HEK293 (cell line): Measurements from ENCODE around the gene IL17REL.

Experiments
- ATF2 ChIP-seq: fragments of 450-650 bp; formaldehyde crosslinking; IDR thresholded peaks from 2 replicates; pipeline ENCODE4 v1.5.1; 2016; ENCODE audit warnings: missing biosample characterization, missing genetic modification characterization, low read depth
- KLF1 ChIP-seq: fragments of 450-650 bp; formaldehyde crosslinking; IDR thresholded peaks from 2 replicates; pipeline ENCODE4 v1.5.1; 2016; ENCODE audit warnings: missing biosample characterization, missing genetic modification characterization
- KLF8 ChIP-seq: fragments of 450-650 bp; formaldehyde crosslinking; IDR thresholded peaks from 2 replicates; pipeline ENCODE4 v1.5.1; 2016; ENCODE audit warnings: missing biosample characterization, missing genetic modification characterization
- PRDM6 ChIP-seq: fragments of 450-650 bp; formaldehyde crosslinking; IDR thresholded peaks from 2 replicates; pipeline ENCODE4 v1.5.1; 2017; ENCODE audit warnings: missing biosample characterization, missing genetic modification characterization
- SP3 ChIP-seq: fragments of 450-650 bp; formaldehyde crosslinking; IDR thresholded peaks from 2 replicates; pipeline ENCODE4 v1.5.1; 2016; ENCODE audit warnings: missing biosample characterization, missing genetic modification characterization
- SP7 ChIP-seq: fragments of 450-650 bp; formaldehyde crosslinking; IDR thresholded peaks from 2 replicates; pipeline ENCODE4 v1.5.1; 2016; ENCODE audit warnings: missing biosample characterization, missing genetic modification characterization
- ZBTB21 ChIP-seq: fragments of 450-650 bp; formaldehyde crosslinking; IDR thresholded peaks from 2 replicates; pipeline ENCODE4 v1.5.1; 2017; ENCODE audit warnings: missing biosample characterization, missing genetic modification characterization
- ZBTB6 ChIP-seq: fragments of 450-650 bp; formaldehyde crosslinking; IDR thresholded peaks from 2 replicates; pipeline ENCODE4 v1.5.1; 2017; ENCODE audit warnings: missing biosample characterization, missing genetic modification characterization
- ZFHX2 ChIP-seq: fragments of 450-650 bp; formaldehyde crosslinking; conservative IDR thresholded peaks from 2 replicates; pipeline ENCODE4 v1.5.1; 2016; ENCODE audit warnings: missing biosample characterization, missing genetic modification characterization
- ZFP3 ChIP-seq: fragments of 450-650 bp; formaldehyde crosslinking; IDR thresholded peaks from 2 replicates; pipeline ENCODE4 v1.5.1; 2016; ENCODE audit warnings: low read depth, missing biosample characterization, missing genetic modification characterization
- ZFP41 ChIP-seq: fragments of 450-650 bp; formaldehyde crosslinking; IDR thresholded peaks from 2 replicates; pipeline ENCODE4 v1.5.1; 2016; ENCODE audit warnings: missing biosample characterization, missing genetic modification characterization, borderline replicate concordance
- ZNF10 ChIP-seq: fragments of 450-650 bp; formaldehyde crosslinking; IDR thresholded peaks from 2 replicates; pipeline ENCODE4 v1.5.1; 2017; ENCODE audit warnings: missing biosample characterization, missing genetic modification characterization
- ZNF133 ChIP-seq: fragments of 450-650 bp; formaldehyde crosslinking; IDR thresholded peaks from 2 replicates; pipeline ENCODE4 v1.5.1; 2016; ENCODE audit warnings: missing biosample characterization, missing genetic modification characterization
- ZNF140 ChIP-seq: fragments of 450-650 bp; formaldehyde crosslinking; IDR thresholded peaks from 2 replicates; pipeline ENCODE4 v1.5.1; 2016; ENCODE audit warnings: missing biosample characterization, missing genetic modification characterization
- ZNF169 ChIP-seq: fragments of 450-650 bp; formaldehyde crosslinking; IDR thresholded peaks from 2 replicates; pipeline ENCODE4 v1.5.1; 2016; ENCODE audit warnings: missing biosample characterization, missing genetic modification characterization
- ZNF211 ChIP-seq: fragments of 450-650 bp; formaldehyde crosslinking; IDR thresholded peaks from 2 replicates; pipeline ENCODE4 v1.5.1; 2016; ENCODE audit warnings: low read depth, missing biosample characterization, missing genetic modification characterization
- ZNF266 ChIP-seq: fragments of 450-650 bp; formaldehyde crosslinking; IDR thresholded peaks from 2 replicates; pipeline ENCODE4 v1.5.1; 2016; ENCODE audit warnings: missing biosample characterization, missing genetic modification characterization, low read depth
- ZNF274 ChIP-seq, 2 experiments: fragments of 200-500 bp in 1 of 2; fragments of 450-650 bp in 1 of 2; sonication (Bioruptor generic) in 1 of 2; formaldehyde crosslinking in 1 of 2; IDR thresholded peaks; 2 replicates each; pipeline versions ENCODE4 v1.5.1 to v1.6.1; 2014 to 2016; ENCODE audit warnings: borderline replicate concordance in 1 of 2, inconsistent platforms in 1 of 2, low read length in 1 of 2, missing biosample characterization in 1 of 2, missing genetic modification characterization in 1 of 2
- ZNF394 ChIP-seq: fragments of 450-650 bp; formaldehyde crosslinking; IDR thresholded peaks from 2 replicates; pipeline ENCODE4 v1.5.1; 2016; ENCODE audit warnings: missing biosample characterization, missing genetic modification characterization, mild to moderate bottlenecking, moderate library complexity, borderline replicate concordance
- ZNF416 ChIP-seq: fragments of 450-650 bp; formaldehyde crosslinking; IDR thresholded peaks from 2 replicates; pipeline ENCODE4 v1.5.1; 2016; ENCODE audit warnings: missing biosample characterization, missing genetic modification characterization
- ZNF433 ChIP-seq: fragments of 450-650 bp; formaldehyde crosslinking; IDR thresholded peaks from 2 replicates; pipeline ENCODE4 v1.5.1; 2016; ENCODE audit warnings: missing biosample characterization, missing genetic modification characterization, low read depth
- ZNF548 ChIP-seq: fragments of 450-650 bp; formaldehyde crosslinking; IDR thresholded peaks from 2 replicates; pipeline ENCODE4 v1.5.1; 2016; ENCODE audit warnings: missing biosample characterization, missing genetic modification characterization
- ZNF560 ChIP-seq: fragments of 450-650 bp; formaldehyde crosslinking; IDR thresholded peaks from 2 replicates; pipeline ENCODE4 v1.5.1; 2017; ENCODE audit warnings: missing biosample characterization, missing genetic modification characterization, borderline replicate concordance
- ZNF670 ChIP-seq: fragments of 450-650 bp; formaldehyde crosslinking; IDR thresholded peaks from 2 replicates; pipeline ENCODE4 v1.5.1; 2016; ENCODE audit warnings: missing biosample characterization, missing genetic modification characterization, low read depth
- TF ChIP-seq, protein P1 (sequence below): fragments of 450-650 bp; formaldehyde crosslinking; IDR thresholded peaks from 2 replicates; pipeline ENCODE4 v1.5.1; 2016; ENCODE audit warnings: missing biosample characterization, missing genetic modification characterization
- TF ChIP-seq, protein P2 (sequence below): fragments of 450-650 bp; formaldehyde crosslinking; IDR thresholded peaks from 2 replicates; pipeline ENCODE4 v1.5.1; 2016; ENCODE audit warnings: missing biosample characterization, missing genetic modification characterization
- TF ChIP-seq, protein P3 (sequence below): fragments of 450-650 bp; formaldehyde crosslinking; conservative IDR thresholded peaks from 2 replicates; pipeline ENCODE4 v1.5.1; 2016; ENCODE audit warnings: low read depth, missing biosample characterization, missing genetic modification characterization

The IL17REL gene

GRCh38 chr22:49973018-49973961 lies 39.3 kb downstream of the IL17REL start (continued):
- TF ChIP-seq ZNF169 (no peak), ZBTB6 (tag by site-specific recombination) (no peak; the same call in 1 of the 2 replicates), ZFP3 (tag by site-specific recombination) (no peak), ZNF548 (tag by site-specific recombination) (no peak; the same call in 1 of the 2 replicates), KLF8 (tag by site-specific recombination) (no peak; the same call in 1 of the 2 replicates), SP7 (tag by site-specific recombination) (no peak), PRDM6 (no peak), ZNF416 (tag by site-specific recombination) (no peak), KLF1 (tag by site-specific recombination) (no peak; the same call in 1 of the 2 replicates), ZNF266 (tag by site-specific recombination) (peak; percentile 13; the same call in 1 of the 2 replicates), SP3 (no peak), ZNF211 (tag by site-specific recombination) (peak; percentile 62; the same call in 1 of the 2 replicates), ATF2 (tag by site-specific recombination) (no peak), ZNF133 (0 out of 2 replicates have a peak, but pooled peaks have one; percentile 6), ZNF560 (tag by site-specific recombination) (0 out of 2 replicates have a peak, but pooled peaks have one; percentile 44), ZFHX2 (no peak), ZNF274 (IDR thresholded peaks at IDR 0.05; ENCODE audit: low read length) (no peak), ZNF274 (tag by site-specific recombination; IDR thresholded peaks at IDR 0.05; ENCODE audit: borderline replicate concordance) (no peak; the same call in none of the 2 replicates), ZNF10 (tag by site-specific recombination) (no peak), ZNF433 (tag by site-specific recombination) (no peak), ZNF394 (tag by site-specific recombination) (no peak), ZBTB21 (tag by site-specific recombination) (0 out of 2 replicates have a peak, but pooled peaks have one; percentile 12), ZFP41 (tag by site-specific recombination) (no peak), ZNF140 (tag by site-specific recombination) (0 out of 2 replicates have a peak, but pooled peaks have one; percentile 2), ZNF670 (tag by site-specific recombination) (0 out of 2 replicates have a peak, but pooled peaks have one; percentile 34)
- TF ChIP-seq, protein P1, sequence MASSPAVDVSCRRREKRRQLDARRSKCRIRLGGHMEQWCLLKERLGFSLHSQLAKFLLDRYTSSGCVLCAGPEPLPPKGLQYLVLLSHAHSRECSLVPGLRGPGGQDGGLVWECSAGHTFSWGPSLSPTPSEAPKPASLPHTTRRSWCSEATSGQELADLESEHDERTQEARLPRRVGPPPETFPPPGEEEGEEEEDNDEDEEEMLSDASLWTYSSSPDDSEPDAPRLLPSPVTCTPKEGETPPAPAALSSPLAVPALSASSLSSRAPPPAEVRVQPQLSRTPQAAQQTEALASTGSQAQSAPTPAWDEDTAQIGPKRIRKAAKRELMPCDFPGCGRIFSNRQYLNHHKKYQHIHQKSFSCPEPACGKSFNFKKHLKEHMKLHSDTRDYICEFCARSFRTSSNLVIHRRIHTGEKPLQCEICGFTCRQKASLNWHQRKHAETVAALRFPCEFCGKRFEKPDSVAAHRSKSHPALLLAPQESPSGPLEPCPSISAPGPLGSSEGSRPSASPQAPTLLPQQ (tag by site-specific recombination) = no peak
- TF ChIP-seq, protein P2, sequence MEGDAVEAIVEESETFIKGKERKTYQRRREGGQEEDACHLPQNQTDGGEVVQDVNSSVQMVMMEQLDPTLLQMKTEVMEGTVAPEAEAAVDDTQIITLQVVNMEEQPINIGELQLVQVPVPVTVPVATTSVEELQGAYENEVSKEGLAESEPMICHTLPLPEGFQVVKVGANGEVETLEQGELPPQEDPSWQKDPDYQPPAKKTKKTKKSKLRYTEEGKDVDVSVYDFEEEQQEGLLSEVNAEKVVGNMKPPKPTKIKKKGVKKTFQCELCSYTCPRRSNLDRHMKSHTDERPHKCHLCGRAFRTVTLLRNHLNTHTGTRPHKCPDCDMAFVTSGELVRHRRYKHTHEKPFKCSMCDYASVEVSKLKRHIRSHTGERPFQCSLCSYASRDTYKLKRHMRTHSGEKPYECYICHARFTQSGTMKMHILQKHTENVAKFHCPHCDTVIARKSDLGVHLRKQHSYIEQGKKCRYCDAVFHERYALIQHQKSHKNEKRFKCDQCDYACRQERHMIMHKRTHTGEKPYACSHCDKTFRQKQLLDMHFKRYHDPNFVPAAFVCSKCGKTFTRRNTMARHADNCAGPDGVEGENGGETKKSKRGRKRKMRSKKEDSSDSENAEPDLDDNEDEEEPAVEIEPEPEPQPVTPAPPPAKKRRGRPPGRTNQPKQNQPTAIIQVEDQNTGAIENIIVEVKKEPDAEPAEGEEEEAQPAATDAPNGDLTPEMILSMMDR (tag by site-specific recombination) = no peak
- TF ChIP-seq, protein P3, sequence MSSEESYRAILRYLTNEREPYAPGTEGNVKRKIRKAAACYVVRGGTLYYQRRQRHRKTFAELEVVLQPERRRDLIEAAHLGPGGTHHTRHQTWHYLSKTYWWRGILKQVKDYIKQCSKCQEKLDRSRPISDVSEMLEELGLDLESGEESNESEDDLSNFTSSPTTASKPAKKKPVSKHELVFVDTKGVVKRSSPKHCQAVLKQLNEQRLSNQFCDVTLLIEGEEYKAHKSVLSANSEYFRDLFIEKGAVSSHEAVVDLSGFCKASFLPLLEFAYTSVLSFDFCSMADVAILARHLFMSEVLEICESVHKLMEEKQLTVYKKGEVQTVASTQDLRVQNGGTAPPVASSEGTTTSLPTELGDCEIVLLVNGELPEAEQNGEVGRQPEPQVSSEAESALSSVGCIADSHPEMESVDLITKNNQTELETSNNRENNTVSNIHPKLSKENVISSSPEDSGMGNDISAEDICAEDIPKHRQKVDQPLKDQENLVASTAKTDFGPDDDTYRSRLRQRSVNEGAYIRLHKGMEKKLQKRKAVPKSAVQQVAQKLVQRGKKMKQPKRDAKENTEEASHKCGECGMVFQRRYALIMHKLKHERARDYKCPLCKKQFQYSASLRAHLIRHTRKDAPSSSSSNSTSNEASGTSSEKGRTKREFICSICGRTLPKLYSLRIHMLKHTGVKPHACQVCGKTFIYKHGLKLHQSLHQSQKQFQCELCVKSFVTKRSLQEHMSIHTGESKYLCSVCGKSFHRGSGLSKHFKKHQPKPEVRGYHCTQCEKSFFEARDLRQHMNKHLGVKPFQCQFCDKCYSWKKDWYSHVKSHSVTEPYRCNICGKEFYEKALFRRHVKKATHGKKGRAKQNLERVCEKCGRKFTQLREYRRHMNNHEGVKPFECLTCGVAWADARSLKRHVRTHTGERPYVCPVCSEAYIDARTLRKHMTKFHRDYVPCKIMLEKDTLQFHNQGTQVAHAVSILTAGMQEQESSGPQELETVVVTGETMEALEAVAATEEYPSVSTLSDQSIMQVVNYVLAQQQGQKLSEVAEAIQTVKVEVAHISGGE (tag by site-specific recombination) = no peak
